Activated CD8-positive, alpha-beta memory T cell treated with anti-CD3 and anti-CD28 coated beads for 48 hours (primary cell): Measurements from ENCODE around the gene NMRAL1.
A peak's percentile ranks its signal among the peaks of the same experiment; 100 is the strongest.

Experiments
- DNase-seq, 3 experiments: peaks; one replicate each; pipeline ENCODE4 v3.0.0-alpha.2; 2020; ENCODE audit warnings: low read depth in 2 of 3, low spot score in 2 of 3

Gene NMRAL1

DNA sequence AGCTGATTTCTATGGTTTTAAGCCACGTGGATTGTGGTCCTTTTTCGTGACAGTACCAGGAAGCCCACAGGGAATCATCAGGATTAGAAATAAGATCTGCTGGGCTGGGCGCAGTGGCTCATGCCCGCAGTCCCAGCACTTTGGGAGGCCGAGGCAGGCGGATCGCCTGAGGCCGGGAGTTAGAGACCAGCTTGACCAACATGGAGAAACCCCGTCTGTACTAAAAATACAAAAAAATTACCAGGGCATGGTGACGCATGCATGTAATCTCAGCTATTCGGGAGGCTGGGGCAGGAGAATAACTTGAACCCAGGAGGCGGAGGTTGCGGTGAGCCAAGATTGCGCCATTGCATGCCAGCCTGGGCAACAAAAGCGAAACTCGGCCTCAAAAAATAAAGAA lies 6.5 kb downstream of the NMRAL1 start:
- DNase-seq: no peak

DNA sequence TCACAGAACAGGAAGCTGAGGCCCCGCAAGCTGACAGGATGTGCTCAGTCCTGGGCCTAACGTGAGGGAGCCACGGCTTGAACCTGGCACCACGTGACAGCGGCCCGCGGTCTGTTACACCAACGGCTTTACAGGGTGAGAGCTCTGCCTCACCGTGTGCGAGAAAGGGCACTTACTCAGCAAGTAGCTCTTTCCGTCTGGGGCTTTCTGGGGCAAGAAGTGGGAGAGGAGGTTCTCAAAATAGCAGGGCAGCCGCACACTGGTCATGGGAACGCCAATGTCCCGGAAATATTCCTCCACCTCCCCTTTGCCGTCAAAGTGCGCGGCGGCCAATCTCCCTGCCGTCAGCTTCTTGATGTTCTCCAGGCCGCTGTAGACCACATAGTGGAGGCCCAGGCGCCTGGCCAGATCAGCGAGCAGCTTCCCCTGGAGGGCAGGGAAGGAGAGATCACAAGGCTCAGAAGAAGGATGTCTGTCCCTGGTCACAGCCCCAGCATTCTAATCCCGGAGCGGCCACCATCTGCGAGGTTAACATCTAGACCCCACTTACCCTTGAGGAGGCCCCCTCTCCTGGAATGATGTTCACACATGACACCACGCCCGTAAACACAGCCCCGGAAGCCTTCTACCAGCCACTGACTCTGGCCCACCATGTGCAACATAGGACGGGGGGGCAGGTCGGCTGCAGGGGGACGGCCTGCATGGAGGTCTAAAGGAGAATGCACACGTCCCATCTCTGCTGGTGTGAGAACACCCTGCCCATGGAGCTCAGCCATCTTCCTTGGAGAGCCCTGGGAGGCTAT lies 8.2 kb downstream of the NMRAL1 start:
- peak in 2 of 3 experiments; percentile 29 to 44 for DNase-seq

DNA sequence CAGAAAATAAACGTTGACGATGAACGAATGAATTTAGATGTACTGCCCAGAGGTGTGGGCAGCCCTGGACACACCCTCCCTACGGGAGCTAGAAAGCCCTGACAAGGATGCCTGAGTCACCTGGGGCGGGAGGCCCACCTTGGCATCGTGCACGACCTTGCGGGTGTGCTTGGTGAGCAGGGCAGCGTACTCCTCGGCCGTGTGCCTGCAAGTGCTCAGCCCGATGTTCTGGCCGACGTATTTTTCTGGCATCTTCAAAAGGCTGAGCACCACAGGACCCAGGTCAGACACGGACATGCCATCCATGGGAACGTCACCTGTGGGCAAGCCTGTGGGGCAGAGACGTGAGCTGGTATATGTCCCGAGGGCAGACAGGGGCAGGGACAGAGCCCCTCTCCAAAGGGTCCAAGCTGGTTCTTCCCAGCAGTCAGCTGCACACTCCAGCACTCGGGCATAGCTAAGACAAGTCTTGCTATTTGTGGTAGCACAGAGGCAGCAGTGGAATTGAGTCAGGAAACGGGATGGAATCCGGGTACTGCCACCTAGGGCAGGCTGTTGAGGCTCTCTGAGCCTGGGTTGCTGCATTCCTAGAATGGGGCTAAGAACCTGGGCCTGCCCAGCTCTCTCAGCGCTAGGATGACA lies 10.8 kb downstream of the NMRAL1 start:
- no peak for DNase-seq

DNA sequence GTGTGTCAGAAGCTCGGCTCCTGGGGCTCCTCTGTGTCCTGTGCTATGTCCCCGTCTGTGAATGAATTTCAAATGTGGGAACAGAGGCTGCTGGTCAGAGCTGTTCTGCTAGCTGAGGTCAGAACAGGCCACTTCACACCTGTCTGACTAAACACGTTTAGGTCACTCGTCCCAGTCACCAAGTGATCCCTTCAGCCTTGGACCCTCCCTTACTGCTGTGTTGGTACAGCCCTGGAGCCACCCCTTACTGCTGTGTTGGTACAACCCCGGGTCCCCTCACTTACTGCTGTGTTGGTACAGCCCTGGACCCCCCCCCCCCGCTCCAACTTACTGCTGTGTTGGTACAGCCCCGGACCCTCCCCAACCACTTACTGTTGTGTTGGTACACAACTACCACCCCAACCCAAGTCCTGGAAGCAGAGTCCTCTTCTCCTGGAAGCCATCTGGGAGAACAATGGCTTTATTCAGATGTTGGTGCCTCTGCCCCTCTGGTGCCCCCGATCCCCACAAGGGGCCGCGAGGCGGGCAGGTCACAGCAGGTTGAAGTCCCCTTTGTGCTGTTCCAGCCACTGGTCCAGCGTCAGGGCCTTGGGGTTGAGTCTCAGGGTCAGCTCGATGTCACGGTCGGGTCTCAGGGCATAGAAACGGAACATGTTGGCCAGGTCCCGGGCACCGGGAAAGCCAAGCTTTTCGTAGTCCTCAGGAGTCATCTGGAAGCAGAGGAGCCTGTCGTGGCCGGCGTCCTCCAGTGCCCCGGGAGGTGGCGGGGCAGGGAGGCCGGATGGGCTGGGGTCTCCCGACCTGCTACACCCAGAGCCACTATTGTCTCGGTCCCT lies 13.0 kb downstream of the NMRAL1 start:
- DNase-seq: no peak

DNA sequence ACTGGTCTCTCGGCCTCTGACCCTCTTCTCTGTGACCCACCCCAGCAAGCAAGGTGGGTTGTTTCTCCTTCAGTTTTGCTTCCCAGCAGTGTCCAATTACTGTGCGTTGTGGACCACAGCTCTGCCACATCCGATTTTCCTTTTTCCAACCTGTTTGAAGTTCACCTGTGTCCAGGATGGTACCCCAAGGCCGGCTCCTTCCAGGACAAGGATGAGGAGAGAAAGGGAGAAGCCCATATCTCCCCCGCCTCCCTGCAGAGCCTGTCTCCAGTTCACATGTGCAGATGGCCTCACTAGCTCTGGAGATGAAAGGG lies 13.5 kb downstream of the NMRAL1 start:
- DNase-seq: no peak

DNA sequence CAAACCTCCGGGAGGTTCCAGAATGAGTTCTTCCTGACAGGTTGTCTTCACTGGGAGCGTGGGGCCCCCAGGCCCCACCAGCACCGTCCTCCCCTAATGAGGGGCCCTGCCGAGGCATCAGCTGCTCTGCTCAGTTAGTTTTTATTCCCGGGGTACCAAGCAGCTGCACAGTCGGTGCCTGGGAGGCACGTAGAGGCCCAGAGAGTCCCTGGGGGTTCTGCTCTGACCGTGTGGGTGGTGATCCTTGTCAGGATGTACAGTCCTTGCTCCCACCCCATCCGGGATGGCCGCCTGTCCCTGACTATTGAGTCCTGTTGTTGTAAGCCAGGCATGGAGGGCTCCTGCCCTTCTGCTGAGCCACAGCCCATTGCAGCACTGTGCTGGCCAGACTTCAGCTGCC lies 18.5 kb downstream of the NMRAL1 start:
- DNase-seq: no peak

DNA sequence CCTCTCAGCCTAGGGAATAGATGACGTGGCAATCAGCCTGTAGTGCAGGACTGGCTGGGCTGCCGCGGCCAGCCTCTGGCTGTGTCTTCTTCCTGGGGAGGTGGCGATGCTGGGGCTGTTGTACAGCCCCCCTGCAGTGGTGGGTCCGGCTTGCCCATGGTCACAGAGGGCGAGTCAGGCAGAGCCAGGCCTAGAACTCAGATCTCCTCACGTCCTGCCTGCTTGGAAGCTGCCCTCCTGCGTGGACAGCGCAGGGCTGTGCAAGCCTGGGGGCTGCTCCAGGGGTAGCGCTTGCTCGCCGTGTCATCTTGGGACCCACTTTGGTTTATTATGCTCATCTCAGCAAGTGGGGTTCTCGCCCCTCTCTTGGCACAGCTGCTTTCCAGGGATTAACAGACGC lies 19.3 kb downstream of the NMRAL1 start:
- DNase-seq: no peak

DNA sequence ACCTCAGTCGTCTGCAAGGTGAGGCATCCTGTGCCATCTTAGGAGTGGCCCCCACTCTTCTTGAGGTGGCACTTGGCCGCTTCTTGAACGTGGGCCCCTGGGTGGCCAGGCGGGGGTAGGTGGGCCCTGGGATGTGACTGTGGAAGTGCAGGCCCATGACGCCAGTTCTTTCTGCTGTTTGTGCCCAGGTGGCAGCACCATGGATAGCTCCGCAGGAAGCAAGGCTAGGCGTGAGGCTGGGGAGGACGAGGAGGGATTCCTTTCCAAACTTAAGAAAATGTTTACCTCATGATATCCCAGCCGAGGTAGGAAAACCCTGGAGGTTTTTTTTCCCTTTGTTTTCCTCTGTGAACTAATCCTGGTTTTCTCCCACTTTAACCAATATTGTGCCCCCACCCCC lies 19.8 kb downstream of the NMRAL1 start:
- DNase-seq: no peak

DNA sequence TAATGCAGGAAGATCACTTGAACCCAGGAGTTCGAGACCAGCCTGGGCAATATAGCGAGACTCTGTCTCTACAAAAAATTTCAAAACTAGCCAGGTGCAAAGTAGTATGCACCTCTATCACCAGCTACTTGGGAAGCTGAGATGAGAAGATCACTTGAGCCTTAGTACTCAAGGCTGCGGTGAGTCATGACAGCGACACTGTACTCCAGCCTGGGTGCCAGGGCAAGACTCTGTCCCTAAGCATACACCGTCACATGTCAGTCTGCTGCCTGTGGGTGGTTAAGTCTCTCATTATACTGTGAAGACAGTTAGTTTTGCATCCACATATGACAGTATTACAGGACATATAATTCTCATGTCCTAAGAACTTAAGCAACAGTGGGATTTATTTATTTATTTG lies 21.8 kb downstream of the NMRAL1 start:
- DNase-seq: no peak

DNA sequence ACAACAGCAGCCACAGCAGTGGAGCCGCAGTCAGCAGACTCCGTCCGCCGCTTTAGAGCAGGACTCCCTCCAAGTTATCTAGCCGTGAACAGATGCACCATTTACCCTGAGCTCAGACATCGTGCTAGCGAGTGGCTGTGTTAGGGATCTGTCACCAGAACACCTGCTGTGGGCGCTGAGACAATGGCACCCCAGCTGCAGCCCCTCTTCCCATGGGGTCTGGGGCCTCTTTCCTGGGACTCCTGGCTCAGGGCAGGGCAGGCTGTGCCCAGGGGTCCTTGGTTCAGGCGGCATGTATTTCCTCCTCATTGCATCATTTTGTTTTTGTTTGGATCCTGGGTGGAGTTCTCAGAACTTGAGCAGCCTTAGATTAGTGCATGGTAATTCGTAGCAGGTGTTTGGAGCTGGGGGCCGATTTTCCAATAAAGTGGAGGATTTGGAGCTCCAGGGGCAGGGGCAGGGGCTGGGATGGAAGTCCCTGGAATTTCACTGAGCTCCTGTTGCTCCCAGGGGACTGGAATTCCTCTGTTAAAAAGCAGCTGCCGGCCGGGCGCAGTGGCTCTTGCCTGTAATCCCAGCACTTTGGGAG lies 23.4 kb downstream of the NMRAL1 start:
- DNase-seq: no peak

DNA sequence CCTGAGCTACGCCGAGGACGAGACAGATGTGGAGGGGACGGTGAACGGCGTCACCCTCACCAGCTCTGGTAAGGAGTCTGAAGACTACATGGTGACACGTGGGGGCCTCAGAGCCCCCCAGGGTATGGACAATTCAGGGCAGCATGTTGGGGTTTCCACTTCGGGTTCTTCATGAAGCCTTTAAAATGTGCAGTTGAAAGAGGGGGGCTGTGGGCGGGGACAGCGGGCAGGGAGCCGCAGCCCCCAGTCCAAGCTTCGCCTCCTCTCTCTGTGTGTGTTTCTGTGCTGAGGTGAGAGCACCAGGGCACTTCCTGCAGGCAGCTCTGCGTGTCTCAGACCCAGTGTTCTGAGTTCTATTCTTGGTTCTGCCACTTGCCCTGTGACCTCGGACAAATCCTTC lies 24.0 kb downstream of the NMRAL1 start:
- DNase-seq: no peak

DNA sequence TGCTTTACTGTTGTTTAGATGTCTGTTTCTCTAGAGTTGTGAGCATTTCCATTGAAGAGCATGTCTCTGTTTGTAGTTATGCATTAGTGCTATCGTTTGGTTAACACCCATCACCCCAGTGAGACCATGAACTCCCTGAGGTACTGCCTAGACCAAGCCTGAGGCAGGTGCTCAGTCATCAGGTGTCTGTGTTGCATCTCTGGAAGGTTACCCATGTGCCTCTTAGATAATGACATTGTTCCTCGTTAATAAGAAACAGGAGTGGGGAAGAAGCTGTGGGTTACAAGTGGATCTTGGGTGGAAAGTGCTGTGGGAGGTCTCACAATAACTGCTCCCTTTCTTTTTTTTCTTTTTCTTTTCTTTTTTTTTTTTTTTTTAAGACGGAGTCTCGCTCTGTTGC lies 30.4 kb downstream of the NMRAL1 start:
- DNase-seq: no peak

DNA sequence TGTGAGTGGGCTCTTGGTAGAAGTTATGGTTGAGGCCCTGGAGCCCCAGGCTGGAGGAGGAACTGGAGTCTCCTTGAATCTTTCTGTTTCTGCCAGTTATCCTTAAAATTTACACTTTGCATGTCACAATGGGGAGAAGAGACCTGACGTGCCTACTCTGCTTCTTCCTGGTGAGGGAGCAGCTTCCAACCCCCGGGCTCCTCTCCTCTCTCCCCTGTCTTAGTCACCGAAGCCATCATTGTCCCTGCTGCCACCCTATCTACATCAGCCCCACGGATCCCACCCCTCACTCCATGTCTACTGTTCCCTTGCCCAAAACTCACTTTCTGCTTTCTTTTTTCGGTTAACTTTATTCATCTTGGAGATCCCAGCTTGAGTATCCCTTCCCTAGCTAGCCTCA lies 31.2 kb downstream of the NMRAL1 start:
- DNase-seq: no peak

DNA sequence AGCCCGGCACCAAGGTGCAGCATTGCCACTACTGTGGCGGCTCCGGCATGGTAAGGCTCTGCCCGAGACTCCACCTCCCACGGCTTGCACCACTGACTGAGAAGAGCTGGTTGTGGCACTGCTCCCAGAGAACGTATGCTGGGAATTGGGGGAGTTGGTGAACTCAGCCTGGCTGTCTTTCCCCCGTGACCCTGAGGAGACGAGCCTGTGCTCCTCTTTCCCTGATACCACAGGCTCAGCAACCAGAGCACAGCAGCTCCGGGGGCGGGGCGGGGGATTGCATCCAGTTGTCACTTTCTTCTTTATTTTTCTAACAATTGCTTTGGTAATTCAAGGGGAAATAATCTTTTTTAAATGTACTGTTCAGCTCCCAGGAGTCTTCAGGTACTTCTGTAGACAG lies 32.1 kb downstream of the NMRAL1 start:
- DNase-seq: no peak

DNA sequence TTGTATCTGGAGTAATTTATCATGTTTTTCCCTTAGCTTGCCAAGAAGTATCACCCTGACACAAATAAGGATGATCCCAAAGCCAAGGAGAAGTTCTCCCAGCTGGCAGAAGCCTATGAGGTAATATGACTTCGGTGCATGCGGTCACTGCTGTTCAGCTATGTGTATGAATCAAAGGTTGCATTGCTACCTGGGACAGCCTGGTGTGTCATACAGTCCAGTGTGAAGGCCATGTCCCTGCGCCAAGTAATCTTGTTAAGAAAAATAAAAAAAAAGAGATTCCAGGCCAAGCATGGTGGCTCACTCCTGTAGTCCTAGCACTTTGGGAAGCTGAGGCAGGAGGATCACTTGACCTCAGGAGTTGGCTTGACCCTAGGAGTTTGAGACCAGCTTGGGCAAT lies 37.1 kb downstream of the NMRAL1 start:
- no peak for DNase-seq

DNA sequence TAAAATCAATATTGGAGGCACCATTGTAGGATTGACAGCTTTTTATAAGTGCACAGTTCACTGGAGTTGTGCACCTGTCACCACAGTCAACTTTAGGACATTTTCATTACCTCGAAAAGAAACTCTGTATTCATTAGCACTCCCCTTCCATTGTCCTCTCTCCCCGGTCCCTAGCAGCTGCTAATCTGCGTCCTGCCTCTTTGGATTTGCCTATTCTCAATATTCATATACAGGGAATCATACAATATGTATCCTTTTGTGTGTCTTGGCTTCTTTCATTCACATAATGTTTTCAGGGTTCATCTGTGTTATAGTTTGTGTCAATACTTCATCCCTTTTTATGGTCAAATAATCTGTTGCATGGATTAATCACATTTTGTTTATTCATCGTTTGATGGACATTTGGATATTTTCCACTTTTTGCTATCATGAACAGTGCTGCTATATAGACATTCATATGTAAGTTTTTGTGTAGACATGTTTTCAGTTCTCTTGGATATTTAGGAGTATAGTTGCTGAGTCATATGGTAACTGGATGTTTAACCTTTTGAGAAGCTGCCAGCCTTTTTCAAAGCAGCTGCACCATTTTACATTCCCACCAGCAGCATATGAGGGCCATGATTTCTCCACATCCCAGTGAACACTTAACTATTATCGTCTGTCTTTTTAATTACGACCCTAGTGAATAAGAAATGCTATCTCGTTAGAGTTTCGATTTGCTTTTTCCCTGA lies 38.9 kb downstream of the NMRAL1 start:
- DNase-seq: no peak

DNA sequence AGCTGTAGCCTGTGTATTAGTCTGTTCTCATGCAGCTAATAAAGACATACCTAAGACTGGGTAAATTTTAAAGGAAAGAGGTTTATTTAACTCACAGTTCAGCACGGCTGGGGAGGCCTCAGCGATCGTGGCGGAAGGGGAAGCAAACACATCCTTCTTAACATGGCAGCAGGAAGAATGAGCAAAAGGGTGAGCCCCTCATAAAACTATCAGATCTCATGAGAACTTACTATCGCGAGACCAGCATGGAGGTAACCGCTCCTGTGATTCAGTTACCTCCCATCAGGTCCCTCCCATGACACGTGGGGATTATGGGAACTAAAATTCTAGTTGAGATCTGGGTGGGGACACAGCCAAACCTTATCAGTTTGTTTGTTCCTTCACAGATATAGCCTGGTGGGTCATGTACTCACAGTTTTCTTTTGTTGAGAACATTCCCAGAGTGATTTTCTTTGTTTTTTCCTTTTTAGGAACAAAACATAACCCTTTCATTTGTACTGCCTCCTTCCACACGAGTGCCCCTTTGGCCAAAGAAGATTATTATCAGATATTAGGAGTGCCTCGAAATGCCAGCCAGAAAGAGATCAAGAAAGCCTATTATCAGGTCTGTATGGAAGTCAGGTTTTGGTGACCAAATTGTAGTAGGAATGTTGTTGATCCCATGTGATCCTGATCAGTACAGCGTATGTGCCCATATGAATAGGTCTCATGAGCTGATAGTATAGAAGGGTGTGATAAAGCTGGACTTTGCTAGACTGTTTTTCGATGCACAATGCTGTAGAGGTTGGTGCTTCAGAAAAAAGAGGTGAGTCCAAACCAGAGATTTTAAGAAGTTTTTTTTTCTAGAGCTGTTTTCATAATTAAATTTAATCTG lies 40.3 kb downstream of the NMRAL1 start:
- DNase-seq: no peak

DNA sequence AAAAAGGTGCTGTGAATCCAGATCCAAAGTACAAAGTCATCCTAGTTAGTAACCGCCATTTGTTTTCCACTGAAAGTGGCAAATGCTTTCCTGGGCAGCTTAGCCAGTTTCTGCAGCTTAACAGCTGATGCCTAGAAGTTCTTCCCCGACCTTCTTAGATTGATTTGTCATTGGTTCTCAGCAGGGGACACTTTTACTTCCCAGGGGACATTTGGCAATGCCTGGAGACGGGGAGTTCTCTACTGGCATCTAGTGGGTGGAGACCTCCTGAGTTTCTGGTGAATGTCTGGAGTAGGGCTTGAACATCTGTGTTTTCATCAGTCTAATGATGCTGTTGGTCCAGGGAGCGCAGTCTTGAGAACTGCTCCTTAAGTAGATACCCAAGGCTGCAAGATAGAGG lies 41.2 kb downstream of the NMRAL1 start:
- no peak for DNase-seq

DNA sequence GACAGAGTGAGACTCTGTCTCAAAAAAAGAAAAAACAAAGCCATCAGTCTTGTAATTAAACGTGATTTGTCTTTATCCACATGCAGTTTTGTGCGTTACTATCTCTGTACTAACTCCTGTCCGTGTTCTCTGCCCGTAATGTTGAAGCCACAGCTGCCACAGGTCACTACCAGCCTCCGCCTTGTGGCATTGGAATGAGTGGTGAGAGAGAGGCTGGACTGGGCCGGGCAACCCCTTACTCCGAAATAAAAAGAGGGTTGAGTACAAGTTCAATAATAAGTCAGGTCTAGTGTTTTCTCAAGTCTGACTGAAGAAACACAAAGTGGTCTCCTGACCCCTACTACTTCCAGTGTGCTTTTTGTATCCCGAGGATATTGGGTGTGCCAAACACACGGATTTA lies 43.4 kb downstream of the NMRAL1 start:
- no peak for DNase-seq

DNA sequence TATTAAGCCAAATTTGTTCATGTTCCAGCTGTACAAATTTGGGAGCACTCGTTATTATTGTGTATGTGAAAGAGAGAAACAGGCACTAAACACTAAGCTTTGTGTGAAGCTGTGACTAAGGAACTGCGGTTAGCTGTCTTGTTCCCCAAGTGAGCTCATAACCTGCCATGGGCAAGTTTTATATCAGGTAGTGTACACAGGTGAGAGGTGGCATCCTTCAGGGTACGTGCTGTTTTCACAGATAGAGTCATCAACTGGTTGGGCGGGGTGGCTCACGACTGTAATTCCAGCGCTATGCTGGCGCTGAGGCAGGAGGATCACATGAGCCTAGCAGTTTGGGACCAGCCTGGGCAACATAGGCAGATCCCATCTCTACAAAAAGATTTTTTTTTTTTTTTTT lies 45.9 kb downstream of the NMRAL1 start:
- DNase-seq: no peak
